T-cell (primary cell): ENCODE results near the gene TLR10. TPM values are rescaled to one million over a fixed set of nuclear protein-coding genes. Genes with fewer than 3 reads are reported as not detected.

Experiments
- ATAC-seq, 4 experiments: fragments of 200-7000 bp in 3 of 4; fragments of 150-1000 bp in 1 of 4; cut with Tn5 transposase; replicated peaks in 1 of 4; 1 replicate in 3 of 4; 2 replicates in 1 of 4; pipeline ENCODE4 v1.10.0; 2021; ENCODE audit warnings: moderate library complexity in 3 of 4, mild to moderate bottlenecking in 2 of 4, moderate number of reproducible peaks in 1 of 4
- CTCF ChIA-PET, 2 donors: fragments of 300-600 bp; sonication (Branson Sonifier 250); formaldehyde crosslinking; loops; one replicate each; lab custom pipeline; 2022; ENCODE audit warnings: antibody characterized with exemption in 2 of 2; lab: Charles Lee
- POLR2A ChIA-PET, 2 donors: fragments of 300-600 bp; sonication (Branson Sonifier 250); formaldehyde crosslinking; loops; one replicate each; lab custom pipeline; 2022; ENCODE audit warnings: antibody characterized with exemption in 2 of 2; lab: Charles Lee
- DNase-seq, 35 experiments: peaks; one replicate each; pipeline versions ENCODE4 v3.0.0 to v3.0.0-alpha.2; 2013 to 2023
- H3K27ac ChIP-seq: one replicate; pipeline ENCODE4 v1.5.1; 2013; ENCODE audit warnings: low read length
- H3K27me3 ChIP-seq, 2 experiments: replicated peaks in 1 of 2; 1 replicate in 1 of 2; 2 replicates in 1 of 2; pipeline versions ENCODE4 v1.6.1 to v1.7.0; 2013; ENCODE audit warnings: low read length in 1 of 2, mixed read lengths in 1 of 2; ENCODE audit not compliant: control insufficient read depth in 2 of 2, insufficient read depth in 2 of 2; ENCODE audit errors: extremely low read depth in 1 of 2
- H3K36me3 ChIP-seq, 2 donors: 1 replicate in 1 of 2; 2 replicates in 1 of 2; pipeline versions ENCODE4 v1.6.1 to v1.7.0; 2013; ENCODE audit warnings: low read length in 1 of 2; ENCODE audit not compliant: control insufficient read depth in 2 of 2, insufficient read depth in 1 of 2; ENCODE audit errors: extremely low read depth in 1 of 2
- H3K4me1 ChIP-seq, 2 experiments: 1 replicate in 1 of 2; 2 replicates in 1 of 2; pipeline versions ENCODE4 v1.6.1 to v1.7.0; 2013; ENCODE audit warnings: low read length in 2 of 2, mixed read lengths in 1 of 2; ENCODE audit not compliant: insufficient read depth in 2 of 2, control insufficient read depth in 1 of 2; ENCODE audit errors: extremely low read depth in 1 of 2
- H3K4me3 ChIP-seq, 2 donors: 1 replicate in 1 of 2; 2 replicates in 1 of 2; pipeline versions ENCODE4 v1.5.1 to v1.7.0; 2013; ENCODE audit warnings: mild to moderate bottlenecking in 2 of 2, low read length in 1 of 2, moderate library complexity in 1 of 2; ENCODE audit not compliant: control insufficient read depth in 1 of 2; ENCODE audit errors: extremely low read depth in 1 of 2
- H3K9me3 ChIP-seq: 2 replicates; pipeline ENCODE4 v1.7.0; 2013
- H3K27ac Mint-ChIP-seq, 2 donors: one replicate each; pipeline ENCODE4 v1.8.0; 2020 to 2021; ENCODE audit warnings: mild to moderate bottlenecking in 2 of 2, mixed read lengths in 2 of 2
- H3K27me3 Mint-ChIP-seq, 2 donors: one replicate each; pipeline ENCODE4 v1.8.0; 2021 to 2022; ENCODE audit warnings: mixed read lengths in 2 of 2
- H3K36me3 Mint-ChIP-seq: one replicate; pipeline ENCODE4 v1.8.0; 2021; ENCODE audit warnings: mixed read lengths
- H3K4me1 Mint-ChIP-seq, 3 donors: one replicate each; pipeline ENCODE4 v1.8.0; 2020 to 2022; ENCODE audit warnings: mixed read lengths in 3 of 3, mild to moderate bottlenecking in 1 of 3
- H3K4me3 Mint-ChIP-seq, 3 donors: one replicate each; pipeline ENCODE4 v1.8.0; 2020 to 2022; ENCODE audit warnings: mild to moderate bottlenecking in 3 of 3, mixed read lengths in 3 of 3, moderate library complexity in 3 of 3
- H3K9me3 Mint-ChIP-seq, 3 donors: one replicate each; pipeline ENCODE4 v1.8.0; 2020 to 2022; ENCODE audit warnings: mixed read lengths in 3 of 3
- WGBS: methylation state at CpG from one replicate; pipeline ENCODE4 v1.1.5; 2013; ENCODE audit warnings: missing lambda C conversion rate; ENCODE audit not compliant: insufficient coverage; 5-methylcytosine and 5-hydroxymethylcytosine counted together
- total RNA-seq, 35 experiments: library from RNA in 6 of 35; stranded (reverse) in 6 of 35; fragments of 120-200 nt in 1 of 35; gene quantifications; one replicate each; pipeline versions ENCODE4 v1.2.1 to v1.2.4 and lab custom pipeline; 2013 to 2026

TLR10 gene
- total RNA-seq, 5 donors from 2014 or later (not counting 1 experiment from before 2014, with no cell fraction given), result 0.47 to 2.6 (median 0.96) TPM

DNA sequence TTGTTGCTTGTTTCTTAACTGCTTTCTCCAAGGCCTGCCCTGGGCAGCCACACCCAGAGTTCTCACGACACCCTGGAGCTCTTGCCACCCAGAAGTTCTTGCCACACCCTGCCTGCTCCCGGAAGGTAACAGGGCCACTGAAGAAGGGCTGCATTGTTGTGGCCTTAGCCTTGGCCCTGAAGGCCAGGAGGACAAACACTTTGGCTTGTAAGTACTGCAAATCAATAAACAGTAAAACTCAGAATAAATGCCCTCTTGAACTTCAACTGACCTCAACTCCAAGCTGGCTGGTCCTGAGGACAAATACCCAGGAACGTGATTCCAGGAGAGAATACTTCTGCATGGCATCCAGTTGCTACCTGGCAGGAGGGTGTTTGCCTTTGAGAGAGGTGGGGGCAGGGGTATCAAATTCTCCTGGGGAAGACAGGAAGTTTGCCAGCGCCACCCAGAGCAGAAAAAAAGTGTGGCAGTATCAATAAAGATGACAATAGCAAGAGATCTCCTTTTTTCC, 54.1 kb downstream of the TLR10 start:
- H3K36me3 Mint-ChIP-seq, result no peaks in the 10 kb centered on the region
- H3K9me3 ChIP-seq, result no peaks in the 10 kb centered on the region
- peaks cover 17 to 22% (median 22%) of the 10 kb centered on the region in 3 donors for H3K4me1 Mint-ChIP-seq
- peaks cover 0 to 4% (median 0%) of the 10 kb centered on the region in 3 donors for H3K9me3 Mint-ChIP-seq
- H3K27ac ChIP-seq, result no peak overlapping the region
- WGBS, result 54% methylated on average over 3 of the region's 4 CpGs
- no peak overlapping the region for H3K27ac Mint-ChIP-seq
- H3K36me3 ChIP-seq, result no peaks in the 10 kb centered on the region
- POLR2A ChIA-PET, result no interaction called here
- H3K27me3 Mint-ChIP-seq, result no peaks in the 10 kb centered on the region
- no peak overlapping the region for H3K4me3 ChIP-seq
- CTCF ChIA-PET, result interaction anchor here (0.8 to 5.1 kb wide), 5 partner anchors 31 to 660 kb away, joined by 3 to 46 read pairs (median 4); no protein-coding TSS in a partner anchor
- no peak for DNase-seq
- H3K27me3 ChIP-seq, result no peaks in the 10 kb centered on the region
- H3K4me3 Mint-ChIP-seq, result no peak overlapping the region
- no peak for ATAC-seq
- H3K4me1 ChIP-seq, result peaks cover 4 to 25% of the 10 kb centered on the region in 2 experiments

DNA sequence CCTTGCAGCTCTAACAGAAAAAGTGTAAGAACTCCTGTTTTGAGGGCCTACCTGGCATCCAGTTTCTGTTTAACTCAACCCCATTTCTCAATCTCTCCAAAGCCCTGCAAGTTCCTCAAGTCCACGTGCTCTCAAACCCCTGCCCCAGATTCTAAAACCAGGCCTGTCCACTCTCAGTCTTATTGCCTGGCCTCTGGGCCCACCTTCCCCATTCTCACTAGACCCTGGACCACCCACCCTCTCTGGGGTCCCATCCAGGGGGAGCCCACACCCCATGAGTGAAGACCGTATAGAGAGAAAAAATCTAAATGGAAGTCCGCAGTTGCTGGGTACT, 58.3 kb downstream of the TLR10 start:
- no peaks in the 10 kb centered on the region for H3K27me3 ChIP-seq
- WGBS, result 75% methylated on average over 2 of the region's 3 CpGs
- H3K9me3 Mint-ChIP-seq, result no peaks in the 10 kb centered on the region
- H3K36me3 ChIP-seq, result no peaks in the 10 kb centered on the region
- no peak overlapping the region for H3K4me3 ChIP-seq
- H3K27ac Mint-ChIP-seq, result no peak overlapping the region
- no peak for ATAC-seq
- no peaks in the 10 kb centered on the region for H3K36me3 Mint-ChIP-seq
- no peak overlapping the region for H3K4me3 Mint-ChIP-seq
- DNase-seq, result no peak
- peaks cover 4 to 14% of the 10 kb centered on the region in 2 experiments for H3K4me1 ChIP-seq
- no peaks in the 10 kb centered on the region for H3K9me3 ChIP-seq
- CTCF ChIA-PET, result no interaction called here
- POLR2A ChIA-PET, result no interaction called here
- H3K27me3 Mint-ChIP-seq, result no peaks in the 10 kb centered on the region
- peaks cover 8 to 18% (median 15%) of the 10 kb centered on the region in 3 donors for H3K4me1 Mint-ChIP-seq
- no peak overlapping the region for H3K27ac ChIP-seq

- ATAC-seq, result no peak
- no peaks in the 10 kb centered on the region for H3K9me3 Mint-ChIP-seq
- 94% methylated on average over 4 of the region's 7 CpGs for whole genome bisulfite sequencing
Measured at GRCh38 chr4:38723726-38724474, 58.9 kb downstream of the TLR10 start.

DNA sequence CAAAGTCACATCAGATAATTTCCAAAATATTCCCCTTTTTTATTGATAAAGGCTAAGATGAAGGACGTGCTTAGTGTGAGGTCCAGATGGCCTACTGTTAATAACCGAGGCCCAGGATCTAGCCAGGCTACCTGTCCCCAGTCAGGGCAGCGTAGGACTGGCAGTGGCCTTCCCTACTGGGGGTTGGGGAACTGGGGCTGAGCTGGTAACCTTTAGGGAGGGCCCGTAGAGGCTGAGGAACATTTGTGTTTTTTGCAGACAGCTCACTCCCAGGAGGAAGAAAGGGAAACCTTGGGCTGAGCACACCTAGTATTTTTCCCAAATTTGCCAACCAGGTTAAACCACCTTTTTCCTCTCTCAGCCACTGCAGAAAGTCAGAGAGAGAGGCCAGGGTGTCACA, 59.7 kb downstream of the TLR10 start:
- H3K36me3 ChIP-seq, result no peaks in the 10 kb centered on the region
- H3K9me3 ChIP-seq, result no peaks in the 10 kb centered on the region
- H3K27ac ChIP-seq, result no peak overlapping the region
- no peaks in the 10 kb centered on the region for H3K36me3 Mint-ChIP-seq
- peaks cover 2 to 9% (median 5%) of the 10 kb centered on the region in 3 donors for H3K4me1 Mint-ChIP-seq
- no peak overlapping the region for H3K4me3 ChIP-seq
- DNase-seq (no peak), ATAC-seq (no peak)
- peaks cover 0 to 3% of the 10 kb centered on the region in 2 experiments for H3K4me1 ChIP-seq
- POLR2A ChIA-PET, result no interaction called here
- H3K27me3 ChIP-seq, result no peaks in the 10 kb centered on the region
- CTCF ChIA-PET, result no interaction called here
- H3K27ac Mint-ChIP-seq, result no peak overlapping the region
- no CpG with 5 or more reads among the region's 4 CpGs for WGBS
- no peak overlapping the region for H3K4me3 Mint-ChIP-seq
- H3K9me3 Mint-ChIP-seq, result no peaks in the 10 kb centered on the region
- no peaks in the 10 kb centered on the region for H3K27me3 Mint-ChIP-seq

More at GRCh38 chr4:38723726-38724474, 58.9 kb downstream of the TLR10 start:
- Histone ChIP-seq H3K27ac (no peak overlapping the region), H3K4me3 (no peak overlapping the region), H3K27me3 (no peaks in the 10 kb centered on the region), H3K9me3 (no peaks in the 10 kb centered on the region), H3K36me3 (no peaks in the 10 kb centered on the region), H3K4me1 (peaks cover 2 to 11% of the 10 kb centered on the region in 2 experiments)
- POLR2A ChIA-PET, result no interaction called here
- CTCF ChIA-PET, result interaction anchor here in 1 of 2 donors (0.5 kb wide), 1 partner anchor 388 kb away, joined by 3 read pairs; no protein-coding TSS in a partner anchor
- H3K4me1 Mint-ChIP-seq, result peaks cover 5 to 17% (median 12%) of the 10 kb centered on the region in 3 donors
- H3K27me3 Mint-ChIP-seq, result no peaks in the 10 kb centered on the region
- no peak for DNase-seq
- no peaks in the 10 kb centered on the region for H3K36me3 Mint-ChIP-seq
- H3K4me3 Mint-ChIP-seq, result no peak overlapping the region
- H3K27ac Mint-ChIP-seq, result no peak overlapping the region

Other genes with a start within 250 kb of the TLR10 start
- 100 to 1,000 TPM; 115 to 127 (median 124) TPM for gene KLF3, start 118.8 kb downstream of the TLR10 start, total RNA-seq
- gene TLR1, start 21.8 kb upstream of the TLR10 start, total RNA-seq, result 10 to 100 TPM; 10.4 to 26.0 (median 18.0) TPM
- 1 to 10 TPM; 2.3 to 7.7 (median 3.2) TPM for gene TLR6, start 73.8 kb upstream of the TLR10 start, total RNA-seq
- under 1 TPM in 4 of 5 donors, not detected in 1; 0.35 to 0.79 (median 0.39) TPM for gene FAM114A1, start 84.8 kb upstream of the TLR10 start, total RNA-seq
- gene TMEM156, start 249.4 kb upstream of the TLR10 start, total RNA-seq, result 10 to 100 TPM in 3 of 5 donors, 1 to 10 TPM in 2; 7.5 to 23.1 (median 12.5) TPM